Measurements from ENCODE around the gene TUBE1.

- TF ChIP-seq POLR2A (IDR thresholded peaks at IDR 0.05) (no peak), CTCF (IDR thresholded peaks at IDR 0.05) (no peak), POLR2AphosphoS5 (IDR thresholded peaks at IDR 0.05) (no peak), EP300 (IDR thresholded peaks at IDR 0.05) (no peak)
Observed at GRCh38 chr6:112130878-112131277, 43.6 kb upstream of the TUBE1 start.
